GM12878 (cell line): ENCODE data around the gene EPB41L2. TPM values are rescaled to one million over a fixed set of nuclear protein-coding genes. Genes with fewer than 3 reads are reported as not detected.

Experiments
- ATAC-seq: fragments of 200-7000 bp; cut with Tn5 transposase; 3 replicates; pipeline ENCODE4 v1.9.1; 2020; ENCODE audit warnings: mild to moderate bottlenecking, moderate library complexity
- BruUV-seq: library from RNA; stranded (reverse); fragments of 400-500 nt; replicated peaks from 2 replicates; lab custom pipeline; 2021; lab: Mats Ljungman, UMichigan
- CTCF ChIA-PET: fragments of 300-600 bp; sonication (Branson Sonifier 250); formaldehyde crosslinking; extraction: SDS; loops from one replicate; lab custom pipeline; 2021; ENCODE audit warnings: inconsistent platforms; lab: Yijun Ruan, JAX
- POLR2A ChIA-PET: fragments of 350-600 bp; formaldehyde crosslinking; extraction: SDS; loops from one replicate; lab custom pipeline; 2021; ENCODE audit warnings: inconsistent platforms; lab: Charles Lee
- RAD21 ChIA-PET: fragments of 300-600 bp; sonication (Branson Sonifier 250); formaldehyde crosslinking; loops from one replicate; lab custom pipeline; 2023; ENCODE audit warnings: antibody characterized with exemption; ENCODE audit not compliant: unreplicated experiment; lab: Charles Lee
- SMC1A ChIA-PET: fragments of 300-600 bp; sonication (Branson Sonifier 250); formaldehyde crosslinking; loops from one replicate; lab custom pipeline; 2023; ENCODE audit not compliant: unreplicated experiment, uncharacterized antibody; lab: Charles Lee
- DNase-seq: peaks from one replicate; pipeline ENCODE4 v3.0.0-alpha.2; 2011; ENCODE audit warnings: low read depth, low spot score
- FAIRE-seq: peaks from 3 replicates; lab custom pipeline; 2011; peaks lifted over from hg19 to GRCh38; lab: Jason Lieb, UNC
- H2AFZ ChIP-seq: 2 replicates; pipeline ENCODE4 v1.6.0; 2011; ENCODE audit warnings: low read depth, low read length, control low read depth; ENCODE audit not compliant: control insufficient read depth
- H3K27ac ChIP-seq: 2 replicates; pipeline ENCODE4 v1.5.1; 2011; ENCODE audit warnings: control low read depth; ENCODE audit not compliant: control insufficient read depth, insufficient read depth
- H3K27me3 ChIP-seq, 2 experiments: replicated peaks in 1 of 2; 2 replicates each; pipeline versions ENCODE4 v1.6.0 to v1.6.1; 2011; ENCODE audit warnings: low read length in 1 of 2; ENCODE audit not compliant: control insufficient read depth in 2 of 2, insufficient read depth in 2 of 2
- H3K36me3 ChIP-seq, 2 experiments: 2 replicates each; pipeline ENCODE4 v1.5.1; 2011; ENCODE audit warnings: low read length in 1 of 2; ENCODE audit not compliant: control insufficient read depth in 2 of 2, insufficient read depth in 2 of 2
- H3K4me1 ChIP-seq: 2 replicates; pipeline ENCODE4 v1.6.1; 2011; ENCODE audit warnings: mild to moderate bottlenecking, low read length, moderate library complexity, mixed read lengths; ENCODE audit not compliant: control insufficient read depth, insufficient read depth
- H3K4me2 ChIP-seq: 2 replicates; pipeline ENCODE4 v1.6.0; 2011; ENCODE audit warnings: control low read depth; ENCODE audit not compliant: control insufficient read depth, insufficient read depth
- H3K4me3 ChIP-seq: fragments of 200-600 bp; sonication (generic); 2 replicates; pipeline ENCODE4 v1.5.1; 2016
- H3K79me2 ChIP-seq: 2 replicates; pipeline ENCODE4 v1.6.0; 2011; ENCODE audit warnings: low read length; ENCODE audit not compliant: control insufficient read depth, insufficient read depth
- H3K9ac ChIP-seq: 2 replicates; pipeline ENCODE4 v1.8.0; 2011; ENCODE audit warnings: low read length, control low read depth, mixed read lengths; ENCODE audit not compliant: control insufficient read depth, insufficient read depth
- H3K9me3 ChIP-seq: replicated peaks from 3 replicates; pipeline ENCODE4 v1.5.1; 2011; ENCODE audit warnings: mild to moderate bottlenecking, low read length; ENCODE audit not compliant: control insufficient read depth, insufficient read depth
- H4K20me1 ChIP-seq: 2 replicates; pipeline ENCODE4 v1.6.0; 2011; ENCODE audit not compliant: control insufficient read depth, insufficient read depth
- ASH2L ChIP-seq: fragments of 300-600, 200-600 bp; sonication (generic); IDR thresholded peaks from 2 replicates; pipeline ENCODE4 v1.6.1; 2017; ENCODE audit warnings: low read depth, mild to moderate bottlenecking, borderline replicate concordance
- BACH1 ChIP-seq: fragments of 450-650 bp; IDR thresholded peaks from 2 replicates; pipeline ENCODE4 v1.6.1; 2017; ENCODE audit warnings: mild to moderate bottlenecking, borderline replicate concordance
- CREM ChIP-seq: IDR thresholded peaks from 2 replicates; pipeline ENCODE4 v1.6.1; 2014; ENCODE audit warnings: antibody characterized with exemption, low read depth
- NBN ChIP-seq: fragments of 450-650 bp; IDR thresholded peaks from 2 replicates; pipeline ENCODE4 v1.6.1; 2016
- RAD21 ChIP-seq: IDR thresholded peaks from 2 replicates; pipeline ENCODE4 v1.6.1; 2011; ENCODE audit warnings: mild to moderate bottlenecking, low read depth, low read length, moderate library complexity; ENCODE audit not compliant: insufficient read depth
- SUPT20H ChIP-seq: IDR thresholded peaks from 2 replicates; pipeline ENCODE4 v1.6.1; 2011; ENCODE audit warnings: low read depth, mild to moderate bottlenecking, low read length, moderate library complexity, borderline replicate concordance; ENCODE audit not compliant: control insufficient read depth
- SUZ12 ChIP-seq: fragments of 200-600 bp; sonication (generic); IDR thresholded peaks from one replicate; pipeline ENCODE4 v1.6.1; 2018; ENCODE audit warnings: antibody characterized with exemption, mild to moderate bottlenecking; ENCODE audit not compliant: unreplicated experiment
- WGBS: methylation state at CpG from one replicate; pipeline ENCODE4 v1.1.6; 2016; ENCODE audit warnings: low lambda C conversion rate; ENCODE audit not compliant: insufficient replicate concordance, insufficient coverage; ENCODE audit errors: missing lambda C conversion rate; 5-methylcytosine and 5-hydroxymethylcytosine counted together
- in situ Hi-C: fragments of 300-500 bp; cut with MboI; formaldehyde crosslinking; loops from 9 replicates; pipeline ENCODE4 v1.14.3; 2018; ENCODE audit warnings: mixed read lengths
- intact Hi-C: fragments of 100-400 bp; cut with micrococcal nuclease; formaldehyde crosslinking; loops from one replicate; pipeline ENCODE4 v1.14.2; 2022; ENCODE audit not compliant: unreplicated experiment
- polyA plus RNA-seq, 11 experiments: library from polyadenylated mRNA; depleted of rRNA in 4 of 11; unstranded in 6 of 11; stranded (reverse) in 5 of 11; fragments of >200 nt; fragmentation: Nextera tagmentation in 4 of 11; fragmentation: Illumina TruSeq in 1 of 11; extraction: Ambion mirVana in 4 of 11; extraction: Trizol in 1 of 11; gene quantifications; 1 replicate in 1 of 11; 2 replicates in 10 of 11; pipeline versions ENCODE4 v1.2.1 to v1.2.3, GENCODE V29; 2011 to 2016; ENCODE audit warnings: inconsistent platforms in 2 of 11, missing spikeins in 2 of 11, low read depth in 1 of 11
- total RNA-seq, 4 experiments: library from RNA; depleted of rRNA in 3 of 4; stranded (reverse); fragments of >200 nt in 3 of 4; fragmentation: Illumina TruSeq in 1 of 4; extraction: Trizol in 1 of 4; gene quantifications; 2 replicates each; pipeline versions ENCODE4 v1.2.1 to v1.2.3, GENCODE V29; 2013 to 2021
- TF ChIP-seq, protein P1 (sequence below): IDR thresholded peaks from 2 replicates; pipeline ENCODE4 v1.6.1; 2012; ENCODE audit warnings: mild to moderate bottlenecking, low read depth, low read length
- TF ChIP-seq, protein P2 (sequence below): fragments of 450-650 bp; IDR thresholded peaks from 2 replicates; pipeline ENCODE4 v1.6.1; 2018; ENCODE audit warnings: borderline replicate concordance, mild to moderate bottlenecking; ENCODE audit not compliant: partially characterized antibody
- TF ChIP-seq, protein P3 (sequence below): IDR thresholded peaks from 2 replicates; pipeline ENCODE4 v1.6.1; 2012; ENCODE audit warnings: low read depth, low read length, improper control_type of control experiment

EPB41L2 gene
- total and polyA plus RNA-seq, 10 of the 15 experiments (the other 5 are each of a cell fraction or from before 2014, with no cell fraction given) = 7.4 to 41.6 (median 19.0) TPM

DNA sequence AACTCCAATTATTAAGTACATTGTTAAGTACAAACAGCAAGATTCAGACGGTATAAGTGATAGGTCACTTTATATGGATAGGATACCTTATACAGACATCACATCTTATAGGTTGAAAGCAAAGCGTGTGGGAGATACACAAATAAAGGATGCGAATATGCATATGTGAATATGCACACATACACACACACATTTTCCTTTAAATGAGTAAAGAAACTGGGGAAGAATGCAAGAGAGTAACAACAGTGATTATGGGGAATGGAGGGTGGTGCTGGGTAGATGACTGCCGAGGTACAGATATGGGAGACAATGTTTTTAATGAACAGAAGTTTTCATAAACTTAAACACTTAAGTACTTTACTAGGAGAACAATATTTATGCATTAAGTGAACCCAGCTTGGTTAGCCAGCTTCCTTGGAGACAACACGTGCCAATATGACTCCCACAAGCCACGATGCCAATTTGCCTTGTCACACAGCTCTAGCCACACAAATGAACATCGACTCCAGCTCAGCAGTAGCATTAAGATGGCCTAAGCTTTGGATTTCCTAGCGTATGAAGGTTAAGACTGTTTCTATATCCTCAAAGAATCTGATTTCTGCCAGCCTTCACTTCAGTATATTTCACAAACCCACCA, 96.6 kb downstream of the EPB41L2 start:
- peaks cover 8% of the 10 kb centered on the region for H3K4me1 ChIP-seq
- ChIA-PET POLR2A (interaction anchor here (0.6 kb wide), 1 partner anchor 17 kb away, joined by 4 read pairs; no protein-coding TSS in a partner anchor), CTCF (no interaction called here)
- FAIRE-seq = no peak
- H3K4me2 ChIP-seq = no peak overlapping the region
- H3K4me3 ChIP-seq = no peak overlapping the region
- no peak overlapping the region for H2AFZ ChIP-seq
- H3K9ac ChIP-seq = no peak overlapping the region
- no TSS peak for BruUV-seq
- 85% methylated on average over 8 of the region's 8 CpGs for WGBS
- H3K36me3 ChIP-seq = no peaks in the 10 kb centered on the region
- H3K9me3 ChIP-seq = no peaks in the 10 kb centered on the region
- peaks cover 5% of the 10 kb centered on the region for H3K79me2 ChIP-seq
- in situ Hi-C loops = no loop called here
- no peak overlapping the region for H3K27ac ChIP-seq
- ATAC-seq = no peak
- TF ChIP-seq CREM (no peak), SUPT20H (no peak), ASH2L (no peak), SUZ12 (no peak), RAD21 (no peak), NBN (no peak), BACH1 (no peak)
- TF ChIP-seq, protein P1, sequence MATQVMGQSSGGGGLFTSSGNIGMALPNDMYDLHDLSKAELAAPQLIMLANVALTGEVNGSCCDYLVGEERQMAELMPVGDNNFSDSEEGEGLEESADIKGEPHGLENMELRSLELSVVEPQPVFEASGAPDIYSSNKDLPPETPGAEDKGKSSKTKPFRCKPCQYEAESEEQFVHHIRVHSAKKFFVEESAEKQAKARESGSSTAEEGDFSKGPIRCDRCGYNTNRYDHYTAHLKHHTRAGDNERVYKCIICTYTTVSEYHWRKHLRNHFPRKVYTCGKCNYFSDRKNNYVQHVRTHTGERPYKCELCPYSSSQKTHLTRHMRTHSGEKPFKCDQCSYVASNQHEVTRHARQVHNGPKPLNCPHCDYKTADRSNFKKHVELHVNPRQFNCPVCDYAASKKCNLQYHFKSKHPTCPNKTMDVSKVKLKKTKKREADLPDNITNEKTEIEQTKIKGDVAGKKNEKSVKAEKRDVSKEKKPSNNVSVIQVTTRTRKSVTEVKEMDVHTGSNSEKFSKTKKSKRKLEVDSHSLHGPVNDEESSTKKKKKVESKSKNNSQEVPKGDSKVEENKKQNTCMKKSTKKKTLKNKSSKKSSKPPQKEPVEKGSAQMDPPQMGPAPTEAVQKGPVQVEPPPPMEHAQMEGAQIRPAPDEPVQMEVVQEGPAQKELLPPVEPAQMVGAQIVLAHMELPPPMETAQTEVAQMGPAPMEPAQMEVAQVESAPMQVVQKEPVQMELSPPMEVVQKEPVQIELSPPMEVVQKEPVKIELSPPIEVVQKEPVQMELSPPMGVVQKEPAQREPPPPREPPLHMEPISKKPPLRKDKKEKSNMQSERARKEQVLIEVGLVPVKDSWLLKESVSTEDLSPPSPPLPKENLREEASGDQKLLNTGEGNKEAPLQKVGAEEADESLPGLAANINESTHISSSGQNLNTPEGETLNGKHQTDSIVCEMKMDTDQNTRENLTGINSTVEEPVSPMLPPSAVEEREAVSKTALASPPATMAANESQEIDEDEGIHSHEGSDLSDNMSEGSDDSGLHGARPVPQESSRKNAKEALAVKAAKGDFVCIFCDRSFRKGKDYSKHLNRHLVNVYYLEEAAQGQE = no peak
- TF ChIP-seq, protein P2, sequence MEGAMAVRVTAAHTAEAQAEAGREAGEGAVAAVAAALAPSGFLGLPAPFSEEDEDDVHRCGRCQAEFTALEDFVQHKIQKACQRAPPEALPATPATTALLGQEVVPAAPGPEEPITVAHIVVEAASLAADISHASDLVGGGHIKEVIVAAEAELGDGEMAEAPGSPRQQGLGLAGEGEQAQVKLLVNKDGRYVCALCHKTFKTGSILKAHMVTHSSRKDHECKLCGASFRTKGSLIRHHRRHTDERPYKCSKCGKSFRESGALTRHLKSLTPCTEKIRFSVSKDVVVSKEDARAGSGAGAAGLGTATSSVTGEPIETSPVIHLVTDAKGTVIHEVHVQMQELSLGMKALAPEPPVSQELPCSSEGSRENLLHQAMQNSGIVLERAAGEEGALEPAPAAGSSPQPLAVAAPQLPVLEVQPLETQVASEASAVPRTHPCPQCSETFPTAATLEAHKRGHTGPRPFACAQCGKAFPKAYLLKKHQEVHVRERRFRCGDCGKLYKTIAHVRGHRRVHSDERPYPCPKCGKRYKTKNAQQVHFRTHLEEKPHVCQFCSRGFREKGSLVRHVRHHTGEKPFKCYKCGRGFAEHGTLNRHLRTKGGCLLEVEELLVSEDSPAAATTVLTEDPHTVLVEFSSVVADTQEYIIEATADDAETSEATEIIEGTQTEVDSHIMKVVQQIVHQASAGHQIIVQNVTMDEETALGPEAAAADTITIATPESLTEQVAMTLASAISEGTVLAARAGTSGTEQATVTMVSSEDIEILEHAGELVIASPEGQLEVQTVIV = no peak
- TF ChIP-seq, protein P3, sequence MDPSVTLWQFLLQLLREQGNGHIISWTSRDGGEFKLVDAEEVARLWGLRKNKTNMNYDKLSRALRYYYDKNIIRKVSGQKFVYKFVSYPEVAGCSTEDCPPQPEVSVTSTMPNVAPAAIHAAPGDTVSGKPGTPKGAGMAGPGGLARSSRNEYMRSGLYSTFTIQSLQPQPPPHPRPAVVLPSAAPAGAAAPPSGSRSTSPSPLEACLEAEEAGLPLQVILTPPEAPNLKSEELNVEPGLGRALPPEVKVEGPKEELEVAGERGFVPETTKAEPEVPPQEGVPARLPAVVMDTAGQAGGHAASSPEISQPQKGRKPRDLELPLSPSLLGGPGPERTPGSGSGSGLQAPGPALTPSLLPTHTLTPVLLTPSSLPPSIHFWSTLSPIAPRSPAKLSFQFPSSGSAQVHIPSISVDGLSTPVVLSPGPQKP = no peak
- TF ChIP-seq, all 136 proteins: peak for 0
- no peak for DNase-seq
- Histone ChIP-seq H4K20me1 (no peaks in the 10 kb centered on the region), H3K27me3 (no peaks in the 10 kb centered on the region)
- ChIA-PET SMC1A (interaction anchor here (0.7 to 2.5 kb wide), 4 partner anchors 12 to 354 kb away, joined by 3 to 8 read pairs (median 4); no protein-coding TSS in a partner anchor), RAD21 (no interaction called here)
- intact Hi-C loops = no loop called here
